BJ (cell line): ENCODE results near the gene ASH1L. TPM values are rescaled to one million over a fixed set of nuclear protein-coding genes. Genes with fewer than 3 reads are reported as not detected.

Experiments used
- CTCF ChIA-PET: fragments of 350-600 bp; formaldehyde crosslinking; extraction: SDS; loops from one replicate; lab custom pipeline; 2021; ENCODE audit warnings: antibody characterized with exemption, inconsistent platforms; lab: Yijun Ruan, JAX
- POLR2A ChIA-PET: fragments of 300-600 bp; sonication (Branson Sonifier 250); formaldehyde crosslinking; extraction: SDS; loops from one replicate; lab custom pipeline; 2021; ENCODE audit warnings: antibody characterized with exemption; lab: Charles Lee
- DNase-seq: peaks from one replicate; pipeline ENCODE4 v3.0.0-alpha.2; 2011; ENCODE audit warnings: low read depth
- H3K27me3 ChIP-seq: 2 replicates; pipeline ENCODE4 v1.6.0; 2011; ENCODE audit warnings: low read length; ENCODE audit not compliant: control insufficient read depth, insufficient read depth
- H3K36me3 ChIP-seq: 2 replicates; pipeline ENCODE4 v1.5.1; 2011; ENCODE audit warnings: low read length; ENCODE audit not compliant: control insufficient read depth, insufficient read depth
- H3K4me3 ChIP-seq: 2 replicates; pipeline ENCODE4 v1.5.1; 2011; ENCODE audit warnings: low read depth, mild to moderate bottlenecking, control low read depth, low read length
- polyA plus RNA-seq: library from polyadenylated mRNA; depleted of rRNA; stranded (reverse); fragments of >200 nt; gene quantifications from 2 replicates; pipeline ENCODE4 v1.2.3, GENCODE V29; 2011
- TF ChIP-seq, protein P1 (sequence below): IDR thresholded peaks from 2 replicates; pipeline ENCODE4 v1.5.1; 2011; ENCODE audit warnings: low read depth, mild to moderate bottlenecking, control low read depth, inconsistent platforms, low read length, moderate library complexity; ENCODE audit not compliant: insufficient read depth

Gene ASH1L
- polyA plus RNA-seq, 1 experiment = 20.9 TPM

DNA sequence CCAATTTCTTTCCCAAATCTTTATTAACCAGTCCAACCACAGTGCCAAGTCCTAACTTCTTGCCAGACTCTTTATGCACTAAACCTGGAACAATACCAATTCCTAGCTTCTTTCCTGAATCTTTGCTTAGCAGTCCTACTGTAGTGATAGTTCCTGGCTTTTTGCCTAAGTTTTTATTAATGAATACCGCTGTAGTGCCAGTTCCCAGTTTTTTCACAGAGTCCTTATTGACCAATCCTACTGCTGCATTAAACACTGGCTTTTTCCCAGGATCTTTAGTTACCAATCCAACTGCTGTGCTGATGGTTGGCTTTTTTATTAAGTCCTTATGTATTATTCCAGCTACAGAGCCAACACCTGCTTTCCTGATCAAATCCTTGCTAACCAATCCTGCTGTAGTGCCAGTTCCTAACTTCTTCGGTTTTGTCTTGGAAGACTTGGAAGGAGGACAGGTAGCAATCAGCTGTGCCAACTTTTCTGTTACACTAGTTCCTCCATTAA lies 80.8 kb downstream of the ASH1L start:
- ChIA-PET POLR2A (no interaction called here), CTCF (no interaction called here)
- H3K27me3 ChIP-seq = no peaks in the 10 kb centered on the region
- TF ChIP-seq, protein P1, sequence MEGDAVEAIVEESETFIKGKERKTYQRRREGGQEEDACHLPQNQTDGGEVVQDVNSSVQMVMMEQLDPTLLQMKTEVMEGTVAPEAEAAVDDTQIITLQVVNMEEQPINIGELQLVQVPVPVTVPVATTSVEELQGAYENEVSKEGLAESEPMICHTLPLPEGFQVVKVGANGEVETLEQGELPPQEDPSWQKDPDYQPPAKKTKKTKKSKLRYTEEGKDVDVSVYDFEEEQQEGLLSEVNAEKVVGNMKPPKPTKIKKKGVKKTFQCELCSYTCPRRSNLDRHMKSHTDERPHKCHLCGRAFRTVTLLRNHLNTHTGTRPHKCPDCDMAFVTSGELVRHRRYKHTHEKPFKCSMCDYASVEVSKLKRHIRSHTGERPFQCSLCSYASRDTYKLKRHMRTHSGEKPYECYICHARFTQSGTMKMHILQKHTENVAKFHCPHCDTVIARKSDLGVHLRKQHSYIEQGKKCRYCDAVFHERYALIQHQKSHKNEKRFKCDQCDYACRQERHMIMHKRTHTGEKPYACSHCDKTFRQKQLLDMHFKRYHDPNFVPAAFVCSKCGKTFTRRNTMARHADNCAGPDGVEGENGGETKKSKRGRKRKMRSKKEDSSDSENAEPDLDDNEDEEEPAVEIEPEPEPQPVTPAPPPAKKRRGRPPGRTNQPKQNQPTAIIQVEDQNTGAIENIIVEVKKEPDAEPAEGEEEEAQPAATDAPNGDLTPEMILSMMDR = no peak
- DNase-seq = no peak
- H3K4me3 ChIP-seq = no peak overlapping the region
- H3K36me3 ChIP-seq = peaks cover 8% of the 10 kb centered on the region

DNA sequence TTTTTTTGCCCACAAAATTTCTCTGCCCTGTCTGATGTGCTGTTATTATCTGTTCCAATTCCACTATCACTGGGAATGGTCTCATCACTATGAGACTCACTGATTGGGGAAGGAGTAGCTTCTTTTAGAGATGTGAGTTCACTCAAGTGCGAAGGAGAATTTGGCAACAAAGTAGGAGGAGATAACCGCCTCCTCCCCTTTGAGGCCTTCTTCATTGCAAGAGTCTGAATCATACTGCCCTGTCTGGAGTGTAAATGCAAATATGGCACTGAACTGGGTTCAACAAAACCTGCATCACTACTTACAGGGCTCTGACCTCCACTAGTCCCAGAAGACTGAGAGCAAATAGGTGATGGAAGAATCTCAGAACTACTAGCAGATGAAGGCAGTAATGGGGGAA lies 83.4 kb downstream of the ASH1L start:
- TF ChIP-seq, protein P1 = no peak
- H3K27me3 ChIP-seq = no peaks in the 10 kb centered on the region

DNA sequence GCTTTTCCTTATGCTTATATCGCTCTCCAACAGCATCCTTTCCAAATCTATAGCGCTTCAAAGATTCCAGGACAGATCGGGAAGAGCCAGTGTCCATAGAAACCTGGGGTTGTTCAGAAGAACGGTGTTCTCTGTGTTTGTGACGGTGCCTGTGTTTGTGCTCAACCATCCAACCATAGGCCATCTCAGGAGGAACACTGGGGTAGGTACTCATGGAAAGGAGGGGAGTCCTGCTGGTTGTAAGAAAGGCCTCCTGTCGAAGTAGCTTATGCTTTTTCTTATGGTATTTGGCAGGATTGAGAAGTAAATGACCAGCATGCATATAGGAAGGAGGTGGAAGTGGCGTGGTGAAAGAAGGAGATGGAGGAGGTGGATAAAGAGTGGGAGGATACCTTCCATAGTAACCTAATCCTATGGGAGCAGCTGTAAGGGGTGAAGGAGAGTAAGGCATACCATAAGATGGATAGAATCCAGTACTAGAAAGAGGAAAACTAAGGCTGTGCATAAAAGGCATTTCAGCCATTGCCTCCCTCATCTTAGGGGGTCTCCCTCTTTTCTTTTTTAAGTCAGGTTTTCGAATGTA lies 84.2 kb downstream of the ASH1L start:
- Histone ChIP-seq H3K36me3 (peaks cover 8% of the 10 kb centered on the region), H3K4me3 (no peak overlapping the region), H3K27me3 (no peaks in the 10 kb centered on the region)
- CTCF ChIA-PET = no interaction called here
- POLR2A ChIA-PET = no interaction called here
- no peak for DNase-seq
- TF ChIP-seq, protein P1 = no peak

More for the DNA sequence above, 83.4 kb downstream of the ASH1L start:
- CTCF ChIA-PET = no interaction called here
- DNase-seq = no peak
- POLR2A ChIA-PET = no interaction called here
- Histone ChIP-seq H3K4me3 (no peak overlapping the region), H3K36me3 (peaks cover 8% of the 10 kb centered on the region)

DNA sequence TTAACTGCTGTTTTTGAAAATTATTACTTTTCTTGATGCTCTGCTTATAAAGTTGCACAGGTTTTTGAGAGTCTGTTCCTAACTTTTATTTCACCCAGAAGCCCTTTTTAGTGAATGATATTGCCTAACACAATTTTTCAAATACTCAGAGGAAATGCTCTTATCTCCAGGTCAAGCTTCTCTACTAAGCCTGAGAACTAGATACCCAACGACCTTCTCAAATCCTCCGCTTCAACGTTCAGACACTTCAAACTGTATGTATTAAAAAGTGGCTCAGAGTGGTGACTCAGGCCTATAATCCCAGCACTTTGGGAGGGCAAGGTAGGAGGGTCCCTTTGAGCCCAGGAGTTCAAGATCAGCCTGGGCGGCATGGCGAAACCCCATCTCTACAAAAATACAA lies 88.5 kb downstream of the ASH1L start:
- CTCF ChIA-PET = no interaction called here
- POLR2A ChIA-PET = no interaction called here
- H3K27me3 ChIP-seq = no peaks in the 10 kb centered on the region
- H3K4me3 ChIP-seq = no peak overlapping the region
- DNase-seq = no peak
- TF ChIP-seq, protein P1 = no peak
- H3K36me3 ChIP-seq = no peaks in the 10 kb centered on the region

DNA sequence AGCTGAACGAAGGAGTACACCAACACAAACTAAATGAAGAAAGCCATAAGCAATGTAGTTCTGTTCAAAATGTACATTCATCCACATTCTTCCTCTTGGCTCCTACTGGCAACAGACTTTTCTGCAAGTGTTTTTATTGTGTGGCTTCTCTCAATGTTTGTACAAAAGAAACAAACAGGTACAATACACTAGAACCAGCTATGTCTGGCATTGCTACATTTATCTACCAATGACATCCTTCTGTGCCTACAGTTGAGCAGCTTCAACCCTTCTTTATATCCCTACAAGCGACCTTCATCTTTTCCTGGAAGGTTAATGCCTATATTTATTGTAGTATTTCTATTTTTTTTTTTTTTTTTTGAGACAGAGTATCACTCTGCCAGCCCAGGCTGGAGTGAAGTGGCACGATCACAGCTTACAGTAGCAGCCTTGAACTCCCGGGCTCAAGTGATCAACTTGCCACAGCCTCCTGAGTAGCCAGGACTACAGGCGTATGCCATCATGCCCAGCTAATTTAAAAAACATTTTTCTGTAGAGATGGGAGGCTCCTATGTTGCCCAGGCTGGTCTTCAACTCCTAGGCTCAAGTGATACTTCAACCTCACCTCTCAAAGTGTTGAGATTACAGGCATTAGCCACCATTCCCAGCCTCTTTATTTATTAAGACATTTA lies 89.3 kb downstream of the ASH1L start:
- CTCF ChIA-PET = interaction anchor here (1.2 kb wide), 1 partner anchor 18 kb away, joined by 3 read pairs; no protein-coding TSS in a partner anchor
- no peak for DNase-seq
- Histone ChIP-seq H3K27me3 (no peaks in the 10 kb centered on the region), H3K36me3 (no peaks in the 10 kb centered on the region), H3K4me3 (no peak overlapping the region)
- TF ChIP-seq, protein P1 = no peak
- POLR2A ChIA-PET = no interaction called here
